Activated CD4-positive, alpha-beta T cell treated with anti-CD3 and anti-CD28 coated beads, Interleukin-2, amount 50 U/mL, for 24 hours (primary cell): Measurements from ENCODE around the gene PID1.

Experiments
- DNase-seq, 2 donors: peaks; one replicate each; pipeline ENCODE4 v3.0.0-alpha.2; 2020; ENCODE audit warnings: low read depth in 1 of 2, low spot score in 1 of 2

PID1 gene

GRCh38 chr2:229124136-229124535 lies 147.0 kb downstream of the PID1 start:
- no peak for DNase-seq

DNA sequence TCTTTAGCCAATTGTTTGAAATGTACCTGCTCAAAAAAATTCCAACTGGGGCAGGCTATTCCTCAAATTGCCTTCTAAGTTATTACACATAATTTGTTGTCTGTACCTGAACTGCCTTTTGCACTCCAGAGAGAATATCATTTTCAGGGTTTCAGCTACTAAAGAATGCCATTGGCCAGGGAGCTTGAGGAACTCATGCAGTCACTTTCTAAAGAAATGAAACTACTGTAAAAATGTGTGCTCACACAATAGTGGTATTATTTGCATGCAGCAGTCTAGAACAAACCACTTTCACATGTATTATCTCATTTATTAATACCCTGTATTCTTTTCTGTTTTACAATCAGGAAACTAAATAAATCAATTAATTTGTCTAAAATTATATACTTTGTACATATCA lies 152.2 kb downstream of the PID1 start:
- DNase-seq = no peak

- DNase-seq = no peak
Observed at GRCh38 chr2:229118336-229118735, 152.8 kb downstream of the PID1 start.

DNA sequence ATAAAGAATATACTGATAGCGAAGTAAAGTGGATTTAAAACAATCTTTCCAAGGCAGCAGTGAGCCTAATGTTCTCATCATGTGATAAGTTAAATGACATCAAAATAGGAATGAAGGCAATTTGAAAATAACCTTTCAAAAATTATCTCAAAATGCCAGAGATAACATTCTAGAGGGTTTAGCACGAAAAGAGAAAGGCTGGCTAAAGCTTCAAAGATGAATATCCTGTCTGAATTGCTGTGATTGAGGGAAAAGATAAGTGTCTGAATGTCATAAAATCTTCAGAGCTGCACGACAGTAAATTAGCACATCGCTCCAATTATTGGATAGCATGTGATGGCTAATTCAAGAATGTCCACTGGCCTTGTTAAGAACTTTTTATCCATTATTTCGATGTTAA lies 159.3 kb downstream of the PID1 start:
- no peak for DNase-seq

DNA sequence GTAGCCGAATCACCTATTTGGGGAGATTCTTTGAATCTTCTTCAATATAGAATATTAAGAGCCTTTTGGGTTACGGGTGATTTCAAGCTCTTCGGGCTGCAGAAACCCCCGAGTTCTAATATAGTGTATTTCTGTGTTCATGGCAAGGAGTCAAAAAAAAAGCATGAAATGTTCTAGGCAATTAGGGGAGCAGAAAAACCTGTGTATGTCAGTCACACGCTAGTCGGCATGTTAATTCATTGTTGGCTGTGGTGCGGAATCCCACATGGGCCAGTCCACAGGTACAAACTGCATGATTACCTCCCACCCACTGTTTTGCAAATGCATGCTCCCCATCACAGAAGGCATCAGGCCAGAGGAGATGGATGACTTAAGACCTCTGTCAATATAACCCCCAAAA lies 161.9 kb downstream of the PID1 start:
- no peak for DNase-seq

GRCh38 chr2:229107601-229108000 lies 163.5 kb downstream of the PID1 start:
- DNase-seq = no peak

DNA sequence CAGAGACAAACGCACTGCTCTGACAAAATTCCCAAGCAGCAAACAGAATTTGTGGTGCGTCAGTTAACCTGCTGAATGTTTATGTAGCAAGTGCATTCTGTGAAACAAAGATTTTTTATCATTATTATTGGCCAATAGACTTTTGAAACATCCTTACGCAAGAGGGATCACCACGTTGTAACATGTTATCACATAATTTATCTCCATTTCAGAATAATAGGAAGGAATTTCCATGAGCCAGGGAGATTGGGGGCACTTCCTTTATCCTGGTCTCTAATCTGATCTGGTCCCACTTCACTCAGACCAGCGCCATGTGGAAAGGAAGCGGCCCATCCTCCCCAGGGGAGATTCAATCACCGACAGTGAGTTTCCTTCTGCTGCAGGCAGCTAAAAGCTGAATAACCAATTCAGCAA lies 166.1 kb downstream of the PID1 start:
- DNase-seq = no peak

- no peak for DNase-seq
Observed at GRCh38 chr2:229104025-229104424, 167.1 kb downstream of the PID1 start.

DNA sequence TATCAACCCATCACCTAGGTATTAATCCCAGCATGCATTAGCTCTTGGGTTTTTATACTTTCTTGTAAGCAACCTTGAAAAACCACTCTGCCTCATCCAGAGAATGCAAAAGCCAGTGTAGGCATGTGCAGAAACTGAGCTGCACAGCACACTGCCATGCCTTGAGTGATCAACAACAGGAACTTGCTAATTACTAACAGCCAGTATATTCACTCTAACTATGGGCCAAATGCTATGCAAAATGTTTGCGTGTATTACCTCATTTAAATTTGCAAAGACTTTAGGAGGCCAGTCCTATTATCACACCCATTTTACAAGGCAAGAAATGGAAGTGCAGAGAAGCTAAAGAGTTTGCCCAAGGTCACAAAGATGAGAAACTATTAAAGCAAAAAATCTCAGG lies 169.8 kb downstream of the PID1 start:
- DNase-seq = no peak

GRCh38 chr2:229099231-229099630 lies 171.9 kb downstream of the PID1 start:
- no peak for DNase-seq

- no peak for DNase-seq
Observed at GRCh38 chr2:229098801-229099200, 172.3 kb downstream of the PID1 start.

DNA sequence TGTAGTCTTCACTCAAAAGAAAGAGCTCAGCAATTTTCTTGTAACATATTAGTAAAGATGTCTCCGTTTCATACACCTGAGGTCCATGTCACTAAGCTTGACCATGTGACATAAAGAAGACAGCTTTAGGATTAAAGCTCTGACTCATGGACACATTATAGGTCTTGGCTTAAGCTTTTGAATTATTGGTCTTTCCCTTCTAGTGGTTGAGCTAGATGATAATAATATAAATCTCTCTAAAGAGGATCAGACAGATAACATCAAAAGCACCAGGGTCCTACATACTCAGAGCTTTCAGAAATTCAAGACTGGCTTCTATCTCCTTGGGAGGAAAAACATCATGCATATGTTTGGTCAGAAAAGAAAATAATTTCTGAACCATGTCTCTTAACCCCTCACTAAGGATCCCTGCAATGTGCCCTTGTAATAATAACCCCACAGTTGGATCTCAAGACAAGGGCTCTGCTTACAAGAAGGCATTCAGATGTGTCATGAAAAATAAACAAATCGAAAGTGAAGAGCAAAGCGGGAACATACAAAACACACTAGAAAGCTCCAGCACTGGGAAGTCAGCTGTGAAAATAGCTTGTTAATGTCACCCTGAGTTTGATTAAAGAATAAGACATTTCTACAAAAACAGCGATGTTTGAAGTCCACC lies 174.5 kb downstream of the PID1 start:
- no peak for DNase-seq

GRCh38 chr2:229095472-229095871 lies 175.6 kb downstream of the PID1 start:
- DNase-seq = no peak

GRCh38 chr2:229090225-229090624 lies 180.9 kb downstream of the PID1 start:
- DNase-seq = no peak

DNA sequence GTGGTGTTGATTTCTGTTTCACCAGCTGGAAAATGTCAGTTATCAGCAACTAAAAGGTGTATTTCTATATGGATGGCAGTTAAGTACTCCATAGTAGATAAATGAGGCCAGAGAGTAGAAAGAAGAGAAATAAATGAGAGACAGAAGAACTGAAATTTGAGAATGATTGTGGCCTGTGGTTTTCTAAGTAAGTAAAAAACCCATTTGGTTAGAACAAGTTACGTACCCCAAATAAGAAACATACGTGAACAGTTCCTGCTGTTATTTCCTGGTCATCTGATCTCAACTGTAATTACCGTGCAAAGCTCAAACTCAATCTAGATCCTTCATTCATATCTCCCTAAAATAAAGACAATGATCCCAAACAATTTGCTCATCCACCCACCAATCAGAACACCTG lies 181.3 kb downstream of the PID1 start:
- DNase-seq = no peak

DNA sequence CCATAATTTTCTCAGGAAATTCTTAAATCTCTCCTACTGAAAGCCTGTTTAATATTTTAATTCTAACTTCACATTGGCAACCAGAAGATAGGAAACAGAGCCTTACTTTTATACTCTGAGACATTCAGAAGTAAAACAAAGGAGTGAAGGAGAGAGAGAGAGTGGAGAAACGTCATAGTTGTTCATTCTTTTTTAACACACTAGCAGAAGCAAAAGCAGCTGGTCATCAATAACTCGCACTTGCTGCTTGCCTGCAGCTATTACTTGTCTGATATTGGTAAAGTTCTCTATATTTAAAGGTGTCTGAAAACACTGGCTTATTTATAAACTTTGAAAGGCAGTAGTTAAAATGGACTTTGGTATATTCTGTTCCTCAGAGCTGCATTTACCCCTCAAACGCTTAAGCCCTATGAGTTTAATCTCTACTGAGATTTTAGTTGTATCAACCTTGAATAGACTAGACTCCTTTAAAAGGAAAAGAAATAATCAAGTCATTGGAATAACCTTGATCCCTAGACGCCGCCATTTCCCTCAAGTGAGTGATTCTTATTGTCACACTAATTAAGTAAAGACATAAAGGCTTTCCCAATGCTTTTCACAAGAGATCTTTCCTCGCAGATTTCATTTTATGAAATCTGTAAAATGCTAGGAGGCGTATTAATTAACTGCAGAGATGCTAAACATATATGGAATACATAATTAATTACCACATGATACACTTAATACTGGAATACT lies 182.0 kb downstream of the PID1 start:
- DNase-seq = no peak

- no peak for DNase-seq
Observed at GRCh38 chr2:229088517-229088913, 182.6 kb downstream of the PID1 start.

- no peak for DNase-seq
Observed at GRCh38 chr2:229087843-229088516, 183.1 kb downstream of the PID1 start.

DNA sequence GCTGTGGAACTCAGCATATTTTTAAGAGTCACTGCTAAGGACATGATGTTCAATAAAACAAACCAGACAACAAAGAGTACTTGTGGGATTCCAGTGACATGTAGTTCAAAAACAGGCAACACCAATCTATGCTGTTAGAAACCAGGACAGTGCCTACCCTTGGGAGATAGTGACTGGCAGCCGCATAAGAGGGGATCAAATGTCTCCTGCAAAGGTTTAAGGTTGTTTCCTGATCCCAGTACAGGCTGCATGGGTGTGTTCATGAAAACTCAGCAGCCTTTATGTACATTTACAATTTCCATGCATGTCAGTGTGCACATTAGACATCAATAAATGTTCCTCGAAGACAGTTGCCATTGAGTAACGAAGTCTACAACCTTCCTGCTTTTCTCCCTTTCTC lies 183.8 kb downstream of the PID1 start:
- no peak for DNase-seq

DNA sequence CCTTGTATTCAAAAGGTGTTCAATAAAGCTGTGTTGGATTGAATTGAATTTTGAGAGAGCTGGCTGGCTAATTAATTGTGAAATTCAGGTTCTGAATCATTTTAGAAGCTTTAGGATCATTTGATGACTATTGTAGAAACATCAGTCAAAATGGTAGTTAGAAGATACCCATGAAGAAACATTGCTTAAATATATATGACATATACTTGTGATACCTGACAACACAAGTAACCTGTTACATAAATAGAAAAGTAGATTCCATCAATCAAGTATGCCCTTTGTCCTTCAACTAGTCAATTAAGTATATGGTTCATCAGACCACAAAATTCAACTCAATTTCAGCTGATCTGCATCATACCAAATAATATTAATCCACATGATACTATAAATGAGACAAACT lies 185.6 kb downstream of the PID1 start:
- DNase-seq = no peak

GRCh38 chr2:229084447-229084846 lies 186.6 kb downstream of the PID1 start:
- DNase-seq = no peak

GRCh38 chr2:229083606-229084340 lies 187.3 kb downstream of the PID1 start:
- DNase-seq = no peak
